Skin epidermis (tissue), 12 donors: Measurements from ENCODE around the gene COL19A1.
"Not testable (repeated sequence)": the region's sequence is repeated elsewhere in the genome, so short reads cannot be mapped to it uniquely, and the experiment has no call there.

Experiments
- H3K27ac ChIP-seq, 21 experiments: fragments of 200-600 bp; sonication (generic) in 11 of 21; one replicate each; pipeline ENCODE4 v1.5.0; 2020; ENCODE audit warnings: mild to moderate bottlenecking in 3 of 21, inconsistent platforms in 2 of 21, moderate library complexity in 2 of 21
- H3K4me3 ChIP-seq, 7 experiments: fragments of 200-600 bp; sonication (generic) in 2 of 7; one replicate each; pipeline ENCODE4 v1.5.0; 2020; ENCODE audit warnings: inconsistent platforms in 2 of 7, mild to moderate bottlenecking in 2 of 7, moderate library complexity in 1 of 7

COL19A1 gene

GRCh38 chr6:69892561-69892960 lies 26.2 kb downstream of the COL19A1 start:
- H3K27ac ChIP-seq, H3K4me3 ChIP-seq: not testable (repeated sequence)

GRCh38 chr6:69893266-69893665 lies 26.9 kb downstream of the COL19A1 start:
- not testable (repeated sequence) for H3K27ac ChIP-seq, H3K4me3 ChIP-seq

GRCh38 chr6:69894578-69895347 lies 28.4 kb downstream of the COL19A1 start:
- Histone ChIP-seq H3K27ac (no peak overlapping the region), H3K4me3 (no peak overlapping the region)

- Histone ChIP-seq H3K4me3 (no peak overlapping the region), H3K27ac (no peak overlapping the region)
Measured at GRCh38 chr6:69895396-69895795, 29.0 kb downstream of the COL19A1 start.

- no peak overlapping the region for H3K4me3 ChIP-seq
- H3K27ac ChIP-seq, result no peak overlapping the region
Measured at GRCh38 chr6:69900869-69901268, 34.5 kb downstream of the COL19A1 start.

- Histone ChIP-seq H3K4me3 (no peak overlapping the region), H3K27ac (no peak overlapping the region)
Measured at GRCh38 chr6:69901361-69901760, 35.0 kb downstream of the COL19A1 start.

GRCh38 chr6:69907981-69908498 lies 41.7 kb downstream of the COL19A1 start:
- Histone ChIP-seq H3K4me3 (no peak overlapping the region), H3K27ac (no peak overlapping the region)

- no peak overlapping the region for H3K4me3 ChIP-seq
Measured at GRCh38 chr6:69913361-69913760, 47.0 kb downstream of the COL19A1 start.

GRCh38 chr6:69914015-69914485 lies 47.7 kb downstream of the COL19A1 start:
- no peak overlapping the region for H3K4me3 ChIP-seq
- no peak overlapping the region for H3K27ac ChIP-seq

More at GRCh38 chr6:69913361-69913760, 47.0 kb downstream of the COL19A1 start:
- H3K27ac ChIP-seq, result no peak overlapping the region

- Histone ChIP-seq H3K4me3 (no peak overlapping the region), H3K27ac (no peak overlapping the region)
Measured at GRCh38 chr6:69915346-69915745, 49.0 kb downstream of the COL19A1 start.

- Histone ChIP-seq H3K27ac (no peak overlapping the region), H3K4me3 (no peak overlapping the region)
Measured at GRCh38 chr6:69917834-69918233, 51.5 kb downstream of the COL19A1 start.

- no peak overlapping the region for H3K27ac ChIP-seq
- H3K4me3 ChIP-seq, result no peak overlapping the region
Measured at GRCh38 chr6:69918813-69919475, 52.6 kb downstream of the COL19A1 start.

GRCh38 chr6:69921066-69921465 lies 54.7 kb downstream of the COL19A1 start:
- not testable (repeated sequence) for H3K4me3 ChIP-seq, H3K27ac ChIP-seq

GRCh38 chr6:69921611-69922010 lies 55.3 kb downstream of the COL19A1 start:
- H3K27ac ChIP-seq, H3K4me3 ChIP-seq: not testable (repeated sequence)

- Histone ChIP-seq H3K4me3 (no peak overlapping the region), H3K27ac (no peak overlapping the region)
Measured at GRCh38 chr6:69926745-69927144, 60.4 kb downstream of the COL19A1 start.

- H3K4me3 ChIP-seq, result no peak overlapping the region
- no peak overlapping the region for H3K27ac ChIP-seq
Measured at GRCh38 chr6:69933239-69933638, 66.9 kb downstream of the COL19A1 start.

- Histone ChIP-seq H3K27ac (no peak overlapping the region), H3K4me3 (no peak overlapping the region)
Measured at GRCh38 chr6:69935079-69935478, 68.7 kb downstream of the COL19A1 start.

- H3K4me3 ChIP-seq, result no peak overlapping the region
- H3K27ac ChIP-seq, result no peak overlapping the region
Measured at GRCh38 chr6:69936674-69937363, 70.5 kb downstream of the COL19A1 start.

GRCh38 chr6:69937402-69938136 lies 71.2 kb downstream of the COL19A1 start:
- no peak overlapping the region for H3K27ac ChIP-seq
- H3K4me3 ChIP-seq, result no peak overlapping the region

GRCh38 chr6:69942485-69942884 lies 76.1 kb downstream of the COL19A1 start:
- Histone ChIP-seq H3K27ac (no peak overlapping the region), H3K4me3 (no peak overlapping the region)
